Mesenchymal stem cell (in vitro differentiated cells and primary cell): ENCODE results near the gene BPIFB3.

ENCODE experiments used
- DNase-seq: peaks from one replicate; pipeline ENCODE4 v3.0.0-alpha.2; 2013
- H2AFZ ChIP-seq: one replicate; pipeline ENCODE4 v1.6.1; 2013; ENCODE audit warnings: low read depth, mild to moderate bottlenecking, control low read depth, inconsistent platforms, low read length, moderate library complexity
- H2AK5ac ChIP-seq: 2 replicates; pipeline ENCODE4 v1.6.1; 2013; ENCODE audit warnings: low read length, moderate library complexity, mild to moderate bottlenecking, inconsistent platforms; ENCODE audit not compliant: severe bottlenecking
- H2BK120ac ChIP-seq: one replicate; pipeline ENCODE4 v1.6.1; 2013; ENCODE audit warnings: low read depth, mild to moderate bottlenecking, inconsistent platforms, low read length, moderate library complexity
- H2BK12ac ChIP-seq, 2 experiments: one replicate each; pipeline ENCODE4 v1.6.1; 2013; ENCODE audit warnings: inconsistent platforms in 2 of 2, low read length in 2 of 2, mild to moderate bottlenecking in 2 of 2, moderate library complexity in 2 of 2, control low read depth in 1 of 2
- H2BK15ac ChIP-seq: one replicate; pipeline ENCODE4 v1.6.1; 2013; ENCODE audit warnings: mild to moderate bottlenecking, low read depth, inconsistent platforms; ENCODE audit not compliant: poor library complexity, severe bottlenecking
- H2BK5ac ChIP-seq: 2 replicates; pipeline ENCODE4 v1.6.1; 2013; ENCODE audit warnings: low read depth, mild to moderate bottlenecking, low read length, control low read depth, inconsistent platforms; ENCODE audit not compliant: poor library complexity, severe bottlenecking
- H3K14ac ChIP-seq, 2 experiments: one replicate each; pipeline ENCODE4 v1.6.1; 2013; ENCODE audit warnings: inconsistent platforms in 2 of 2, low read length in 2 of 2, control low read depth in 1 of 2, mild to moderate bottlenecking in 1 of 2, moderate library complexity in 1 of 2
- H3K18ac ChIP-seq, 2 experiments: one replicate each; pipeline ENCODE4 v1.6.1; 2013; ENCODE audit warnings: inconsistent platforms in 2 of 2, low read length in 2 of 2, control low read depth in 1 of 2, low read depth in 1 of 2, mild to moderate bottlenecking in 1 of 2
- H3K23ac ChIP-seq, 2 experiments: one replicate each; pipeline ENCODE4 v1.6.1; 2013; ENCODE audit warnings: inconsistent platforms in 2 of 2, low read length in 2 of 2, mild to moderate bottlenecking in 2 of 2, moderate library complexity in 2 of 2, control low read depth in 1 of 2
- H3K27ac ChIP-seq: 2 replicates; pipeline ENCODE4 v1.5.1; 2013; ENCODE audit warnings: mild to moderate bottlenecking, moderate library complexity, low read length, control low read depth, inconsistent platforms; ENCODE audit not compliant: poor library complexity, severe bottlenecking
- H3K27me3 ChIP-seq, 2 experiments: 2 replicates each; pipeline versions ENCODE4 v1.6.1 to v1.7.0; 2013; ENCODE audit warnings: low read length in 2 of 2, mild to moderate bottlenecking in 2 of 2, moderate library complexity in 2 of 2, control low read depth in 1 of 2, inconsistent platforms in 1 of 2; ENCODE audit not compliant: control insufficient read depth in 1 of 2, insufficient read depth in 1 of 2
- H3K36me3 ChIP-seq, 2 experiments: 2 replicates each; pipeline versions ENCODE4 v1.6.1 to v1.7.0; 2013; ENCODE audit warnings: low read length in 2 of 2, control low read depth in 1 of 2, inconsistent platforms in 1 of 2, low read depth in 1 of 2, mild to moderate bottlenecking in 1 of 2; ENCODE audit not compliant: insufficient read depth in 2 of 2, control insufficient read depth in 1 of 2
- H3K4ac ChIP-seq, 2 experiments: one replicate each; pipeline ENCODE4 v1.6.1; 2013; ENCODE audit warnings: inconsistent platforms in 2 of 2, low read length in 2 of 2, mild to moderate bottlenecking in 2 of 2, moderate library complexity in 2 of 2, control low read depth in 1 of 2, low read depth in 1 of 2
- H3K4me1 ChIP-seq: 2 replicates; pipeline ENCODE4 v1.6.1; 2013; ENCODE audit warnings: low read depth, low read length, control low read depth; ENCODE audit not compliant: control insufficient read depth, insufficient read depth
- H3K4me2 ChIP-seq: 2 replicates; pipeline ENCODE4 v1.6.1; 2013; ENCODE audit warnings: low read length, mild to moderate bottlenecking, inconsistent platforms; ENCODE audit not compliant: poor library complexity, severe bottlenecking
- H3K4me3 ChIP-seq, 2 experiments: 2 replicates each; pipeline versions ENCODE4 v1.5.1 to v1.7.0; 2013; ENCODE audit warnings: low read length in 2 of 2, mild to moderate bottlenecking in 2 of 2, control low read depth in 1 of 2, low read depth in 1 of 2; ENCODE audit not compliant: insufficient read depth in 1 of 2
- H3K79me1 ChIP-seq: replicated peaks from 2 replicates; pipeline ENCODE4 v1.6.1; 2013; ENCODE audit warnings: mild to moderate bottlenecking, control low read depth, low read length, inconsistent platforms; ENCODE audit not compliant: poor library complexity, severe bottlenecking
- H3K9ac ChIP-seq: 2 replicates; pipeline ENCODE4 v1.7.0; 2013; ENCODE audit warnings: mild to moderate bottlenecking, low read length, moderate library complexity
- H3K9me3 ChIP-seq: 2 replicates; pipeline ENCODE4 v1.7.0; 2013; ENCODE audit warnings: mild to moderate bottlenecking, low read length; ENCODE audit not compliant: control insufficient read depth
- H4K8ac ChIP-seq: one replicate; pipeline ENCODE4 v1.6.1; 2013; ENCODE audit warnings: inconsistent platforms, mild to moderate bottlenecking, low read length, moderate library complexity
- H4K91ac ChIP-seq: one replicate; pipeline ENCODE4 v1.6.1; 2013; ENCODE audit warnings: mild to moderate bottlenecking, low read length, inconsistent platforms
- WGBS: methylation state at CpG from one replicate; pipeline ENCODE4 v1.1.7; 2013; ENCODE audit warnings: mixed read lengths; 5-methylcytosine and 5-hydroxymethylcytosine counted together

BPIFB3 gene

DNA sequence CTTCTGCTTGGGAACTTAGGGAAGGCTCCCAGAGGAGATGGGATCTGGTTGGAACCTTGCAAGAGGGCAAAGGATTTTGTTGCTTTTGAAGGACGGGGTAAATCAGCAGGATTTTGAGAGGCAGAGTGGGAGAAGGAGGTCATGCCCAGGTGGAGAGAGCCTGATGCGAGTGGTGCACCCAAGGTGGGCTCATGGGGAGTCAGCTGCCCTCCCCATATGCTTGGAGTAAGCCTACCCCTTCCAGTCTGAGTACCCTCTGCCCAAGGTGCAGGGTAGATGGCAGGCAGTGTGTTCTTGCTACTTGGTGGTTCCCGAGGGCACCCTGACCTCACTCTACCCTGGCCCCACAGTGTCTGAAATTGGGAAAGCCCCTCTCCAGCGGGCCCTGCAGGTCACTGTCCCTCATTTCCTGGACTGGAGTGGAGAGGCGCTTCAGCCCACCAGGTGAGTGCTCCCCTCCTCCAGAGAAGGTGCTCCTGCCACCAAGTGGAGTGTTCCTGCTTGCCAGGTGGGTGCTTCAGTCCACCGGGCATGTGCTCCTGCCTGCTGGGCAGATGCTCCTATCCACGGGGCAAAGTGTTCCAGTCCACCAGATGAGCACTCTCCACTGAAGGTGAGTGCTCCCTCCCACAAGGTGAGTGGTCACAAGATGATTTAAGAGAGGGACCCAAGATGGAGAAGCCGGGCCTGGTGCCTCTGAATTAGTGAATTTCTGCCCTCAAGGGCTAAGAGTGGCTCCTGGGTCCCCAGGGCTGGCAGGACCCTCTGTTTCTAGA lies 42.8 kb upstream of the BPIFB3 start:
- Histone ChIP-seq H3K4ac (no peak overlapping the region), H3K4me3 (no peak overlapping the region), H2BK120ac (no peak overlapping the region), H2AFZ (no peak overlapping the region), H3K9ac (no peak overlapping the region), H3K79me1 (no peaks in the 10 kb centered on the region), H2BK15ac (no peak overlapping the region), H4K8ac (no peak overlapping the region), H3K27ac (no peak overlapping the region), H4K91ac (no peak overlapping the region), H2BK12ac (no peak overlapping the region), H3K18ac (no peak overlapping the region), H3K23ac (no peak overlapping the region), H3K4me1 (peaks cover 5% of the 10 kb centered on the region), H3K14ac (no peak overlapping the region), H3K36me3 (no peaks in the 10 kb centered on the region), H3K4me2 (no peak overlapping the region), H2AK5ac (no peak overlapping the region), H3K27me3 (peaks cover 26 to 65% of the 10 kb centered on the region in 2 experiments), H2BK5ac (no peak overlapping the region), H3K9me3 (no peaks in the 10 kb centered on the region)
- no peak for DNase-seq
- 74% methylated on average over 8 of the region's 8 CpGs for WGBS

GRCh38 chr20:33012327-33013189 lies 41.1 kb upstream of the BPIFB3 start:
- Histone ChIP-seq H3K9ac (no peak overlapping the region), H3K14ac (no peak overlapping the region), H2BK15ac (no peak overlapping the region), H3K4me1 (peaks cover 5% of the 10 kb centered on the region), H3K4ac (no peak overlapping the region), H3K79me1 (no peaks in the 10 kb centered on the region), H3K27me3 (peaks cover 33 to 80% of the 10 kb centered on the region in 2 experiments), H3K4me2 (no peak overlapping the region), H3K9me3 (no peaks in the 10 kb centered on the region), H3K23ac (no peak overlapping the region), H2BK120ac (no peak overlapping the region), H2AFZ (no peak overlapping the region), H4K91ac (no peak overlapping the region), H3K4me3 (no peak overlapping the region), H2BK12ac (no peak overlapping the region), H3K36me3 (no peaks in the 10 kb centered on the region), H2BK5ac (no peak overlapping the region), H2AK5ac (no peak overlapping the region), H3K18ac (no peak overlapping the region), H3K27ac (no peak overlapping the region), H4K8ac (no peak overlapping the region)
- WGBS: 86% methylated on average over 10 of the region's 15 CpGs
- DNase-seq: no peak

- Histone ChIP-seq H3K23ac (no peak overlapping the region), H2BK12ac (no peak overlapping the region), H2AFZ (no peak overlapping the region), H3K27ac (no peak overlapping the region), H3K36me3 (no peaks in the 10 kb centered on the region), H3K4me1 (peaks cover 5% of the 10 kb centered on the region), H3K4me3 (no peak overlapping the region), H3K18ac (no peak overlapping the region), H3K4ac (no peak overlapping the region), H4K8ac (no peak overlapping the region), H3K79me1 (no peaks in the 10 kb centered on the region), H3K14ac (no peak overlapping the region), H2BK5ac (no peak overlapping the region), H3K27me3 (peaks cover 33 to 86% of the 10 kb centered on the region in 2 experiments), H3K9ac (no peak overlapping the region), H2BK120ac (no peak overlapping the region), H2AK5ac (no peak overlapping the region), H2BK15ac (no peak overlapping the region), H4K91ac (no peak overlapping the region), H3K4me2 (no peak overlapping the region), H3K9me3 (no peaks in the 10 kb centered on the region)
- 73% methylated on average over 11 of the region's 12 CpGs for WGBS
- DNase-seq: no peak
Measured at GRCh38 chr20:33013701-33014326, 39.9 kb upstream of the BPIFB3 start.
